ENCODE measurements around the gene SOX18.

Gene SOX18

GRCh38 chr20:64084685-64085152 lies 35.3 kb upstream of the SOX18 start:
- Histone ChIP-seq H3K9me2 (replicated peaks; ENCODE audit: low read depth, low read length) (no peaks in the 10 kb centered on the region), H3K79me2 (ENCODE audit: insufficient read depth, low read length) (no peaks in the 10 kb centered on the region), H3K27me3 (ENCODE audit: insufficient read depth, low read length, poor library complexity, severe bottlenecking) (no peaks in the 10 kb centered on the region), H3K36me3 (ENCODE audit: insufficient read depth, low read length) (no peaks in the 10 kb centered on the region), H3K4me1 (ENCODE audit: insufficient read depth, low read length, poor library complexity, severe bottlenecking) (peaks cover 18% of the 10 kb centered on the region), H4K20me1 (ENCODE audit: insufficient read depth, low read length, poor library complexity, severe bottlenecking) (no peaks in the 10 kb centered on the region), H3K4me2 (ENCODE audit: low read depth, low read length, poor library complexity, severe bottlenecking) (no peak overlapping the region), H2AFZ (ENCODE audit: low read length) (no peak overlapping the region), H3F3A (ENCODE audit: low read depth) (peaks cover 20% of the 10 kb centered on the region), H3K9ac (ENCODE audit: low read depth, low read length, poor library complexity, severe bottlenecking) (no peak overlapping the region), H3K4me3 (ENCODE audit: low read length, poor library complexity, severe bottlenecking) (no peak overlapping the region), H3K9me3 (ENCODE audit: insufficient read depth, low read depth, low read length) (no peaks in the 10 kb centered on the region)
- no peak for TF ChIP-seq CTCF (conservative IDR thresholded peaks at IDR 0.05; ENCODE audit: low read length)
- TF ChIP-seq EZH2phosphoT487 (IDR thresholded peaks at IDR 0.05; ENCODE audit: borderline replicate concordance) = no peak

DNA sequence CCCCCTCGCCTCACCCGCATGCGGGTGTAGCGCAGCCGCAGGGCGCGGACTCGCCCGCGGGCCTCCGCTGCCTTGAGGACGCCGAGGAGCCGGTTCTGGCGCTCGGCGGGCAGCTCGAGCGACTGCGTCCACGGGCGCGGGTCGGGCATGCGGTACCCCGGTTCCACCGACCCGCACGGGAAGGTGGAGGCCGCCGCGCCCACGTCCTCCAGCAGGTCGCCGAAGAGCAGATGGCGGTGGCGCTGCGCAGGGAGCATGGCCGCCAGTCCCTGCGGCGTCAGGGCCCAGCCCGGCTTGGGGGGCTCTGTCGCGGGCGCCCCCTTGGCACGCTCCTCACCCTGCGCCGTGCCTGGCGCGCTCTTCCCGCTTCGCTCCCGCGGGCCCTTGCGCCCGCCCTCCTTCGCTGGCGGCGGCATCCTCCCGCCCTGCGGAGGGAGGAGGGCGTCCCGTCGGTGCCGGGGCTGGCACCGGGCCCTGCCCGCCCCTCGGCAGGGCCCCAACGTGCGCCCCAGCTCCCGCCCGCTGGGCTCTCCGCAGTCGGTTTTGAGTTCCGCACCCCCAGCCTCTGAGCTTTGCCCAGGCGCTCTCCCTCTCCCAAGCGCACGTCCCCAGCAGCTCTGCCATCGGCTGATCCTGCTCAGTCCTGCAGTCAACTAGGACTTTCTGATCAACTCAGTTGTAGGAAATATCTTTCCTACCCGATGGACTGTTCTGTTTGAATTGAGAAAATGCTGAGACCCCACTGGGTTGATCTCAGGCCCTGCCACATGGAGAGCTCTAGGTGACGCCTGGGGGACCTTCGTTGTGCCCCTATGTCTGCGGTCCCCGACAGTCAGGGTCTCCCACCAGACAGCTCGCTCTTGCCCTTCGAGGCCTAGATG lies 34.6 kb upstream of the SOX18 start, which contains the start of gene LKAAEAR1:
Gene LKAAEAR1 (minus strand): TSS at position 595 of the 881 bp plus-strand sequence. CDS start 179 bp downstream, at position 416.
- Histone ChIP-seq H3K9ac (ENCODE audit: low read depth, low read length, poor library complexity, severe bottlenecking) (peak within 1 kb of the TSS; percentile 61), H3K79me2 (ENCODE audit: insufficient read depth, low read length) (no peaks in the 10 kb centered on the region), H3K4me2 (ENCODE audit: low read depth, low read length, poor library complexity, severe bottlenecking) (peak within 1 kb of the TSS; percentile 90), H3K4me1 (ENCODE audit: insufficient read depth, low read length, poor library complexity, severe bottlenecking) (peaks cover 21% of the 10 kb centered on the region), H3K36me3 (ENCODE audit: insufficient read depth, low read length) (no peaks in the 10 kb centered on the region), H3F3A (ENCODE audit: low read depth) (peaks cover 20% of the 10 kb centered on the region), H3K4me3 (ENCODE audit: low read length, poor library complexity, severe bottlenecking) (peak within 1 kb of the TSS; percentile 70), H3K9me2 (replicated peaks; ENCODE audit: low read depth, low read length) (no peaks in the 10 kb centered on the region), H4K20me1 (ENCODE audit: insufficient read depth, low read length, poor library complexity, severe bottlenecking) (no peaks in the 10 kb centered on the region), H2AFZ (ENCODE audit: low read length) (peak within 1 kb of the TSS; percentile 89), H3K9me3 (ENCODE audit: insufficient read depth, low read depth, low read length) (no peaks in the 10 kb centered on the region), H3K27me3 (ENCODE audit: insufficient read depth, low read length, poor library complexity, severe bottlenecking) (no peaks in the 10 kb centered on the region)
- TF ChIP-seq EZH2phosphoT487 (IDR thresholded peaks at IDR 0.05; ENCODE audit: borderline replicate concordance) = no peak
- TF ChIP-seq CTCF (conservative IDR thresholded peaks at IDR 0.05; ENCODE audit: low read length) = no peak; the same call in 1 of the 2 replicates

- peaks cover 20% of the 10 kb centered on the region for H3F3A ChIP-seq (ENCODE audit: low read depth)
- TF ChIP-seq EZH2phosphoT487 (IDR thresholded peaks at IDR 0.05; ENCODE audit: borderline replicate concordance) (no peak), CTCF (conservative IDR thresholded peaks at IDR 0.05; ENCODE audit: low read length) (peak; percentile 59)
- peak overlapping the region; percentile 89 for H2AFZ ChIP-seq (ENCODE audit: low read length)
- H3K9me2 ChIP-seq (replicated peaks; ENCODE audit: low read depth, low read length) = no peaks in the 10 kb centered on the region
- peaks cover 28% of the 10 kb centered on the region for H3K4me1 ChIP-seq (ENCODE audit: insufficient read depth, low read length, poor library complexity, severe bottlenecking)
- peak overlapping the region; percentile 61 for H3K9ac ChIP-seq (ENCODE audit: low read depth, low read length, poor library complexity, severe bottlenecking)
- peak overlapping the region; percentile 90 for H3K4me2 ChIP-seq (ENCODE audit: low read depth, low read length, poor library complexity, severe bottlenecking)
- H3K27me3 ChIP-seq (ENCODE audit: insufficient read depth, low read length, poor library complexity, severe bottlenecking) = no peaks in the 10 kb centered on the region
- H4K20me1 ChIP-seq (ENCODE audit: insufficient read depth, low read length, poor library complexity, severe bottlenecking) = no peaks in the 10 kb centered on the region
- H3K79me2 ChIP-seq (ENCODE audit: insufficient read depth, low read length) = no peaks in the 10 kb centered on the region
- H3K4me3 ChIP-seq (ENCODE audit: low read length, poor library complexity, severe bottlenecking) = peak overlapping the region; percentile 70
- no peaks in the 10 kb centered on the region for H3K9me3 ChIP-seq (ENCODE audit: insufficient read depth, low read depth, low read length)
- H3K36me3 ChIP-seq (ENCODE audit: insufficient read depth, low read length) = no peaks in the 10 kb centered on the region
These were observed 34.0 kb upstream of the SOX18 start for GRCh38 chr20:64083378-64083803.
